Neural crest cell (in vitro differentiated cells): Measurements from ENCODE around the gene TMEM225B. TPM values are rescaled to one million over a fixed set of nuclear protein-coding genes. Genes with fewer than 3 reads are reported as not detected.

Source experiments
- DNase-seq: peaks from one replicate; pipeline ENCODE4 v3.0.0; 2021; ENCODE audit warnings: low read depth, mixed read lengths, low spot score
- H3K27ac Mint-ChIP-seq: one replicate; pipeline ENCODE4 v1.8.0; 2021; ENCODE audit warnings: mild to moderate bottlenecking, mixed read lengths; ENCODE audit not compliant: unreplicated experiment
- H3K27me3 Mint-ChIP-seq: 2 replicates; pipeline ENCODE4 v1.8.0; 2021; ENCODE audit warnings: low read depth, mild to moderate bottlenecking, mixed read lengths
- H3K36me3 Mint-ChIP-seq: 2 replicates; pipeline ENCODE4 v1.8.0; 2021; ENCODE audit warnings: low read depth, mild to moderate bottlenecking, mixed read lengths
- H3K4me1 Mint-ChIP-seq: 2 replicates; pipeline ENCODE4 v1.8.0; 2021; ENCODE audit warnings: mixed read lengths
- H3K4me3 Mint-ChIP-seq: one replicate; pipeline ENCODE4 v1.8.0; 2021; ENCODE audit warnings: mild to moderate bottlenecking, mixed read lengths
- H3K9me3 Mint-ChIP-seq: 2 replicates; pipeline ENCODE4 v1.8.0; 2021; ENCODE audit warnings: mixed read lengths
- total RNA-seq: library from RNA; stranded (reverse); gene quantifications from 2 replicates; pipeline ENCODE4 v1.2.1, GENCODE V29; 2021
- TF ChIP-seq, protein P1 (sequence below): fragments of 200-600 bp; sonication (generic); conservative IDR thresholded peaks from 2 replicates; pipeline ENCODE4 v1.5.0; 2021; ENCODE audit warnings: antibody characterized with exemption, mild to moderate bottlenecking

TMEM225B gene
- total RNA-seq, 1 donor from 2014 or later: 0.91 TPM

DNA sequence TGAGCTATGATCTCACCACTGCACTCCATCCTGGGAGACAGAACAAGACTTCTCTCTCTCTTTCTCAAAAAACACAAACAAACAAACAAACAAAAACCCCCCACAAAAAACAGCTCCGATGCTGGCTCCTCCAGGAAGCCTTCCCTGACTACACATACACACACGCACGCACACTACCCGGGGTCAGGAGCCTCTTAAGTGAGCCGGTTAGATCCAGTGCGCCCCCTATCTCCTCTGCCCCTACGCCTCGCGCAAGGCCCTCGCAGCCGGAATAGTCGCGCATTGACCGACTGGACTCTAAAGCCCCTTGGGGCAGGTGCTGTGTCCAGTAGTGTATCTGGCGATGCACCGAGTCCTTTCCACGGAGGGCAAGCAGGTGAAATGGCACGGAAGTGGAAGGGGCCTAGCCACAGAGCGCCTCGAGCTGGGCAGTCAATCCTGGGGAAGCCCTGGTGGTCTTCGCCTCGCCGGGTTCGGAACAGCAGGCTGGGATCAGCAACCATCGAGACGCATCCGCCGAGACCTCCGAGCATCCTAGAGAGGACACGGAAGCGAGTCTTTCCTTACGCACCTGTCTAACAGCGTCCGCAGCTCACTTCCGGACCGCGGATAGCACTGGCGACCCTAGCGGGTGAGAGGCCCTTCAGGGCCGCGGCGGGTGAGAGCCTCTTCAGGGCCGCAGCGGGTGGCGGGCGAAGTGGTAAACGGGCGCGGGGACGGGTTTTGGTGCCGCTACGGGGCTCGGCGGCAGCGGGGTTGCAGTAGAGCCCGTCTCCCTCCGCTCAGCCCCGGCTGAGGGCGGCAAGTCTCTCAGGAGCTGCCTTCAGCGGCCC is 18.5 kb downstream of the TMEM225B start, which contains the start of gene ZSCAN25:
Gene ZSCAN25 (plus strand): TSS at position 588 of the 833 bp plus-strand sequence. CDS start 2,661 bp downstream, outside the sequence.
- TF ChIP-seq, protein P1, sequence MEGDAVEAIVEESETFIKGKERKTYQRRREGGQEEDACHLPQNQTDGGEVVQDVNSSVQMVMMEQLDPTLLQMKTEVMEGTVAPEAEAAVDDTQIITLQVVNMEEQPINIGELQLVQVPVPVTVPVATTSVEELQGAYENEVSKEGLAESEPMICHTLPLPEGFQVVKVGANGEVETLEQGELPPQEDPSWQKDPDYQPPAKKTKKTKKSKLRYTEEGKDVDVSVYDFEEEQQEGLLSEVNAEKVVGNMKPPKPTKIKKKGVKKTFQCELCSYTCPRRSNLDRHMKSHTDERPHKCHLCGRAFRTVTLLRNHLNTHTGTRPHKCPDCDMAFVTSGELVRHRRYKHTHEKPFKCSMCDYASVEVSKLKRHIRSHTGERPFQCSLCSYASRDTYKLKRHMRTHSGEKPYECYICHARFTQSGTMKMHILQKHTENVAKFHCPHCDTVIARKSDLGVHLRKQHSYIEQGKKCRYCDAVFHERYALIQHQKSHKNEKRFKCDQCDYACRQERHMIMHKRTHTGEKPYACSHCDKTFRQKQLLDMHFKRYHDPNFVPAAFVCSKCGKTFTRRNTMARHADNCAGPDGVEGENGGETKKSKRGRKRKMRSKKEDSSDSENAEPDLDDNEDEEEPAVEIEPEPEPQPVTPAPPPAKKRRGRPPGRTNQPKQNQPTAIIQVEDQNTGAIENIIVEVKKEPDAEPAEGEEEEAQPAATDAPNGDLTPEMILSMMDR: peak; percentile 59
- Mint-ChIP-seq H3K4me1 (peaks cover 33% of the 10 kb centered on the region), H3K36me3 (peaks cover 3% of the 10 kb centered on the region), H3K27ac (peak within 1 kb of the TSS; percentile 97), H3K4me3 (peak within 1 kb of the TSS; percentile 94), H3K27me3 (no peaks in the 10 kb centered on the region), H3K9me3 (no peaks in the 10 kb centered on the region)
- peak; percentile 88 for DNase-seq

DNA sequence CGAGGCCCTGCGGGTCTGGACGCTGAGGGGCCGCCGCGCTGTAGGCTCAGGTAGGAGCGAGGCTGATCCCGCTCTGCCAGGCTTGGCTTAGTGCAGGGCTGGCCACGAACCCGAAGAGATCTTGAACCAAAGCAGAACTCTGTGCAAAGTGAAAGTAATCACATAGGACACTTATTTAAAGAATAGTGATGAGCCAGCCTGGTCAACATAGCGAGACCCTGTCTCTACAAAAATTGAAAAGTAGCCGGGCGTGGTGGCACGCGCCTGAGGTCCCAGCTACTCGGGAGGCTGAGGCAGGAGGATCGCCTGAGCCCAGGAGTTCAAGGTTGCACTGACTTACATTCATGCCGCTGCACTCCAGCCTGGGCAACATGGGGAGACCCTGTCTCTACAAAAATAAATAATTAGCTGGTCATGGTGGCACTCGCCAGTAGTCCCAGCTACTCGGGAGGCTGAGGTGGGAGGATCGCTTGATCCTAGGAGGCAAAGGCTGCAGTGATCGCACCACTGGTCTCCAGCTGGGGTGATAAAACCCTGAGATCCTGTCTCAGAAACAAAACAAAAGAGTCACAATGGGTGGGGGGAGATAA is 19.2 kb downstream of the TMEM225B start:
- H3K36me3 Mint-ChIP-seq: peaks cover 3% of the 10 kb centered on the region
- TF ChIP-seq, protein P1: no peak
- peak overlapping the region; percentile 97 for H3K27ac Mint-ChIP-seq
- peak overlapping the region; percentile 94 for H3K4me3 Mint-ChIP-seq
- DNase-seq: no peak
- H3K27me3 Mint-ChIP-seq: no peaks in the 10 kb centered on the region
- no peaks in the 10 kb centered on the region for H3K9me3 Mint-ChIP-seq
- H3K4me1 Mint-ChIP-seq: peaks cover 33% of the 10 kb centered on the region

DNA sequence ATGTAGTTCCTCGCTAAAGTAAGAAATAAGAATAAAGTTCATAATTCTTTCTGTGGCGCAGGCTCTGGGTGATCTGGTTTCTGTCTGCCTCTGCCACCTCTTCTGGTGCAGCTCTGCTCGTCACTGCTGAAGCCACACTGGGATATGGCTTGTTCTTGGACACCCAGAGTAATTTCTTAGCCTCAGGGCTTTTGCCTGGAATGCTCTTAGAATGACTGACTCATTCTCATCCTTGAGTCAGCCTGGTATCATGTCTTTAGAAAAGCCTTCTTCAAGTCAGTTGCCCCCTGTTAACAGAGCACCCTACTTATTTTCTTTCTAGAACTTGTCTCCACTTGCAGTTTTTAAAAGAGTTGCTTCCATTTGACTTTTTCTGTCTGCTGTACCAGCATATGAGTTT is 20.7 kb downstream of the TMEM225B start:
- peak overlapping the region; percentile 38 for H3K27ac Mint-ChIP-seq
- H3K9me3 Mint-ChIP-seq: no peaks in the 10 kb centered on the region
- no peak for DNase-seq
- no peaks in the 10 kb centered on the region for H3K27me3 Mint-ChIP-seq
- peaks cover 3% of the 10 kb centered on the region for H3K36me3 Mint-ChIP-seq
- H3K4me3 Mint-ChIP-seq: peak overlapping the region; percentile 94
- peaks cover 33% of the 10 kb centered on the region for H3K4me1 Mint-ChIP-seq
- TF ChIP-seq, protein P1: no peak

DNA sequence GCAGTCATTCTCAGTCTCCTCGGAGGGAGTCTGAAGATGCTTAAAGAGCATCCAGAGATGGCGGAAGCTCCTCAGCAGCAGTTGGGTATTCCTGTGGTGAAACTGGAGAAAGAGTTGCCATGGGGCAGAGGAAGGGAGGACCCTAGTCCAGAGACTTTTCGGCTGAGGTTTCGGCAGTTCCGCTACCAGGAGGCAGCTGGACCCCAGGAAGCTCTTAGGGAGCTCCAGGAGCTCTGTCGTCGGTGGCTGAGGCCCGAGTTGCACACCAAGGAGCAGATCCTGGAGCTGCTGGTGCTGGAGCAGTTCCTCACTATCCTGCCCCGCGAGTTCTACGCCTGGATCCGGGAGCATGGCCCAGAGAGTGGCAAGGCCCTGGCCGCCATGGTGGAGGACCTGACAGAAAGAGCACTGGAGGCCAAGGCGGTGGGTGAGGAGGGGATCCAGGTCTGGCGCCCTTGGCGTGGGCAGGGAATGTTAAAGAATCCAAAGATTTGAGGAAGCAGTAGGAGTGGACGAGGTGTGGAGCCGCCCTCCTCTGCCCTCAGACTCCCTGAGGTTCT is 21.6 kb downstream of the TMEM225B start:
- H3K4me3 Mint-ChIP-seq: peak overlapping the region; percentile 94
- no peak overlapping the region for H3K27ac Mint-ChIP-seq
- no peaks in the 10 kb centered on the region for H3K27me3 Mint-ChIP-seq
- no peak for DNase-seq
- H3K9me3 Mint-ChIP-seq: no peaks in the 10 kb centered on the region
- TF ChIP-seq, protein P1: no peak
- peaks cover 33% of the 10 kb centered on the region for H3K4me1 Mint-ChIP-seq
- H3K36me3 Mint-ChIP-seq: peaks cover 3% of the 10 kb centered on the region

DNA sequence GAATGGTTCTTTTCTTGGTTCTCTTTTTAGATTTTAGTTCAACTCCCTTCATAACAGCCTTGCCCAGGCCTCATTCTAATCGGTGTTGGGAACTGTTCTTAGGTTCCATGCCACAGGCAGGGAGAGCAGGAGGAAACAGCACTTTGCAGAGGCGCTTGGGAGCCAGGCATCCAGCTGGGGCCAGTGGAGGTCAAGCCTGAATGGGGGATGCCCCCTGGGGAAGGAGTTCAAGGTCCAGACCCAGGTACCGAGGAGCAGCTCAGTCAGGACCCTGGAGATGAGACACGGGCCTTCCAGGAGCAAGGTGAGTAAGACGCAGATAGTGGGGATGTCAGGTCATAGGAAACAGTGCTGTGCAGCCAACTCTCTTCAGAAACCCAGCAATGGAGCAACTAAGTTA is 23.2 kb downstream of the TMEM225B start:
- Mint-ChIP-seq H3K9me3 (no peaks in the 10 kb centered on the region), H3K27me3 (no peaks in the 10 kb centered on the region), H3K4me3 (peak overlapping the region; percentile 27), H3K4me1 (peaks cover 31% of the 10 kb centered on the region), H3K27ac (no peak overlapping the region), H3K36me3 (peaks cover 11% of the 10 kb centered on the region)
- TF ChIP-seq, protein P1: no peak
- no peak for DNase-seq
